Amniotic epithelial cell (primary cell): ENCODE data around the gene LRRC18.

Source experiments
- DNase-seq: peaks from one replicate; pipeline ENCODE4 v3.0.0-alpha.2; 2010; ENCODE audit warnings: low read depth

LRRC18 gene

GRCh38 chr10:48946332-48946731 is 6.7 kb upstream of the LRRC18 start:
- no peak for DNase-seq

- DNase-seq, result no peak
These were observed 5.9 kb upstream of the LRRC18 start for GRCh38 chr10:48945441-48946130.

- no peak for DNase-seq
These were observed 4.5 kb upstream of the LRRC18 start for GRCh38 chr10:48944171-48944570.

GRCh38 chr10:48943096-48943495 is 3.5 kb upstream of the LRRC18 start:
- DNase-seq, result no peak

- no peak for DNase-seq
These were observed 1.9 kb upstream of the LRRC18 start for GRCh38 chr10:48941427-48942075.

- DNase-seq, result no peak
These were observed 1.3 kb upstream of the LRRC18 start for GRCh38 chr10:48940958-48941357.

GRCh38 chr10:48940372-48940771 is 732 bp upstream of the LRRC18 start:
- DNase-seq, result no peak

- no peak for DNase-seq
These were observed 577 bp downstream of the LRRC18 start for GRCh38 chr10:48938990-48939536.

GRCh38 chr10:48938281-48938680 is 1.4 kb downstream of the LRRC18 start:
- no peak for DNase-seq

GRCh38 chr10:48937796-48938195 is 1.8 kb downstream of the LRRC18 start:
- DNase-seq, result no peak

GRCh38 chr10:48935577-48935976 is 4.1 kb downstream of the LRRC18 start:
- DNase-seq, result no peak

GRCh38 chr10:48934672-48935501 is 4.8 kb downstream of the LRRC18 start:
- no peak for DNase-seq

- DNase-seq, result no peak
These were observed 6.6 kb downstream of the LRRC18 start for GRCh38 chr10:48932831-48933664.

- DNase-seq, result no peak
These were observed 8.5 kb downstream of the LRRC18 start for GRCh38 chr10:48931188-48931587.

GRCh38 chr10:48929413-48929990 is 10.1 kb downstream of the LRRC18 start:
- DNase-seq, result no peak

GRCh38 chr10:48926764-48927540 is 12.7 kb downstream of the LRRC18 start:
- no peak for DNase-seq

GRCh38 chr10:48926255-48926654 is 13.4 kb downstream of the LRRC18 start:
- no peak for DNase-seq

GRCh38 chr10:48924988-48925387 is 14.7 kb downstream of the LRRC18 start:
- no peak for DNase-seq

GRCh38 chr10:48923748-48924147 is 15.9 kb downstream of the LRRC18 start:
- no peak for DNase-seq

GRCh38 chr10:48913674-48914073 is 26.0 kb downstream of the LRRC18 start:
- DNase-seq, result no peak

GRCh38 chr10:48910548-48910947 is 29.1 kb downstream of the LRRC18 start:
- DNase-seq, result no peak
